Effector CD8-positive, alpha-beta T cell (primary cell): ENCODE data around the gene TRIP6.
"Not testable (repeated sequence)": the region's sequence is repeated elsewhere in the genome, so short reads cannot be mapped to it uniquely, and the experiment has no call there.

ENCODE experiments used
- DNase-seq: peaks from one replicate; lab custom pipeline; 2025; lab: John Stamatoyannopoulos, UW

Gene TRIP6

GRCh38 chr7:100890653-100891567 lies 23.7 kb downstream of the TRIP6 start:
- no peak for DNase-seq

- DNase-seq = no peak
Observed at GRCh38 chr7:100891568-100892247, 24.5 kb downstream of the TRIP6 start.

GRCh38 chr7:100892364-100893317 lies 25.5 kb downstream of the TRIP6 start:
- no peak for DNase-seq

- DNase-seq = no peak
Observed at GRCh38 chr7:100893318-100893895, 26.2 kb downstream of the TRIP6 start.

GRCh38 chr7:100893910-100894721 lies 26.9 kb downstream of the TRIP6 start:
- no peak for DNase-seq

GRCh38 chr7:100894860-100895700 lies 27.9 kb downstream of the TRIP6 start:
- DNase-seq = peak; percentile 61

GRCh38 chr7:100895701-100895955 lies 28.4 kb downstream of the TRIP6 start, which contains the start of gene ACHE:
ACHE (minus strand) TSS chr7:100895888; CDS start chr7:100894232, 1,656 bp downstream.
- no peak for DNase-seq

- no peak for DNase-seq
Observed at GRCh38 chr7:100895956-100896731, 29.0 kb downstream of the TRIP6 start.

GRCh38 chr7:100896732-100897608 lies 29.8 kb downstream of the TRIP6 start:
- peak; percentile 51 for DNase-seq

GRCh38 chr7:100897772-100898454 lies 30.7 kb downstream of the TRIP6 start:
- DNase-seq = no peak

GRCh38 chr7:100899432-100899831 lies 32.2 kb downstream of the TRIP6 start:
- DNase-seq = no peak

- DNase-seq = no peak
Observed at GRCh38 chr7:100900978-100901377, 33.8 kb downstream of the TRIP6 start.

GRCh38 chr7:100901921-100902332 lies 34.7 kb downstream of the TRIP6 start:
- no peak for DNase-seq

GRCh38 chr7:100902638-100903037 lies 35.5 kb downstream of the TRIP6 start:
- DNase-seq = no peak

GRCh38 chr7:100908512-100908911 lies 41.3 kb downstream of the TRIP6 start:
- DNase-seq = no peak

- DNase-seq = not testable (repeated sequence)
Observed at GRCh38 chr7:100910443-100910842, 43.3 kb downstream of the TRIP6 start.

- no peak for DNase-seq
Observed at GRCh38 chr7:100911484-100911883, 44.3 kb downstream of the TRIP6 start.
